Ovary (tissue), 3 donors: ENCODE data around the gene OBSCN.

ENCODE experiments used
- EP300 ChIP-seq: sonication (generic); formaldehyde crosslinking; IDR thresholded peaks from one replicate; pipeline ENCODE4 v1.6.1; 2017; ENCODE audit warnings: antibody characterized with exemption
- POLR2A ChIP-seq: fragments of 450-650 bp; IDR thresholded peaks from one replicate; pipeline ENCODE4 v1.6.1; 2017; ENCODE audit warnings: antibody characterized with exemption, mild to moderate bottlenecking, moderate library complexity
- TF ChIP-seq, protein P1 (sequence below), 3 donors: fragments of 450-650 bp in 2 of 3; fragments of 200-600 bp in 1 of 3; IDR thresholded peaks; one replicate each; pipeline versions ENCODE4 v1.5.1 to v1.8.0; 2016 to 2022; ENCODE audit warnings: antibody characterized with exemption in 3 of 3, mild to moderate bottlenecking in 1 of 3
- donor health status: DM: no; HTN: no; CAD: no.

- no peak for TF ChIP-seq POLR2A
- TF ChIP-seq, protein P1, sequence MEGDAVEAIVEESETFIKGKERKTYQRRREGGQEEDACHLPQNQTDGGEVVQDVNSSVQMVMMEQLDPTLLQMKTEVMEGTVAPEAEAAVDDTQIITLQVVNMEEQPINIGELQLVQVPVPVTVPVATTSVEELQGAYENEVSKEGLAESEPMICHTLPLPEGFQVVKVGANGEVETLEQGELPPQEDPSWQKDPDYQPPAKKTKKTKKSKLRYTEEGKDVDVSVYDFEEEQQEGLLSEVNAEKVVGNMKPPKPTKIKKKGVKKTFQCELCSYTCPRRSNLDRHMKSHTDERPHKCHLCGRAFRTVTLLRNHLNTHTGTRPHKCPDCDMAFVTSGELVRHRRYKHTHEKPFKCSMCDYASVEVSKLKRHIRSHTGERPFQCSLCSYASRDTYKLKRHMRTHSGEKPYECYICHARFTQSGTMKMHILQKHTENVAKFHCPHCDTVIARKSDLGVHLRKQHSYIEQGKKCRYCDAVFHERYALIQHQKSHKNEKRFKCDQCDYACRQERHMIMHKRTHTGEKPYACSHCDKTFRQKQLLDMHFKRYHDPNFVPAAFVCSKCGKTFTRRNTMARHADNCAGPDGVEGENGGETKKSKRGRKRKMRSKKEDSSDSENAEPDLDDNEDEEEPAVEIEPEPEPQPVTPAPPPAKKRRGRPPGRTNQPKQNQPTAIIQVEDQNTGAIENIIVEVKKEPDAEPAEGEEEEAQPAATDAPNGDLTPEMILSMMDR (IDR thresholded peaks at IDR 0.05), result no peak
- TF ChIP-seq EP300, result no peak
These were observed 8.8 kb downstream of the OBSCN start for GRCh38 chr1:228216371-228217320.
